ENCODE results near the gene JMJD1C.

JMJD1C gene

DNA sequence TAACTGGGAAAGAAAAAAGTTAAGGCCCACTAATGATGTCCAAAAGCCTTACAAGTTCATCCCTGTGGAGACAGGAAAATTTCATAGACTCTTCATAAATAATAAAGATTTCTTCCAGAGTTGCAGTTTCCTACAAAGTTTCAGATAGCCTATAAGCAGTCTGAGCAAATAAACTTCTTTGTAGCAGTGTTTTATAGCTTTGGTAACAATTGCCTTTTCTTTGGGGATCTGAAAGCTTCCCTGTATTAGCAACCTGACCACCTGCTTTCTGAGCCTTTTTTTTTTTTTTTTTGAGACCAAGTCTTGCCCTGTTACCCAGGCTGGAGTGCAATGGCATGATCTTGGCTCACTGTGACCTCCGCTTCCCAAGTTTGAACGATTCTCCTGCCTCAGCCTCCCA, 182.7 kb downstream of the JMJD1C start:
- TF ChIP-seq POLR2A (IDR thresholded peaks at IDR 0.05; ENCODE audit: low read depth, low read length): no peak
- no peak for FAIRE-seq
- no peak for DNase-seq (ENCODE audit: insufficient read length, low spot score)

DNA sequence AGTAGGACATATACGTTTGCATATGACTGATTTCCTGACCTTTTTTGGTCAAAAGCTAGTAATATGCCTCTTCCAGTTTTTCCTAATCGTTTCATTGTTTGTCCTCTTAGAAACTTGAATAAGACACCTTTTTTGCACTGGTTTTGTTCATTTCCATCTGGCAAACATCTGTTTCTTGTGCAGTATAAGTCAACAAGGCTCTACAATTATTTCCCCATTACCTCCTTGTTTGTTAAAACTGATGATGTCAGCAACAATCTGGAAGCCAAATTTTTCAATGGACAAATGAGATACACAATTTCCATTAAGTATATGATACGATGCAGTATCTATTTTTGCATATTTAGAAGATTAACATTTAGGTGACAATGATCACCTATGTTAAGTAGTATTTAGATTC, 183.8 kb downstream of the JMJD1C start:
- DNase-seq (ENCODE audit: insufficient read length, low spot score) (no peak), FAIRE-seq (no peak)
- TF ChIP-seq POLR2A (IDR thresholded peaks at IDR 0.05; ENCODE audit: low read depth, low read length): no peak

DNA sequence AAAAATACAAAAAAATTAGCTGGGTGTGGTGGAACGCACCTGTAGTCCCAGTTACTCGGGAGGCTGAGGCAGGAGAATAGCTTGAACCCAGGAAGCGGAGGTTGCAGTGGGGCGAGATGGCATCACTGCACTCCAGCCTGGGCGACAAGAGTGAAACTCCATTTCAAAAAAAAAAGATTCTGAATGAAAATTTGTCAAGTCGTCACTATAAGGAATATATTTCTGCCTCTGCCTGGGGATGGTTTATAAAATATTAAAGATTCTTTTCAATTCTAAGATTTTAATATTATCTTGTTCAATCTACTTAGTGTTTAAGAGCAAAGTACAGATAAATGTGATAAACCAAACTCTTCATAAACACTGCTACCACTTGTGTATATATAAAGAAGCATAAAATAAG, 185.4 kb downstream of the JMJD1C start:
- no peak for TF ChIP-seq POLR2A (IDR thresholded peaks at IDR 0.05; ENCODE audit: low read depth, low read length)
- FAIRE-seq (no peak), DNase-seq (ENCODE audit: insufficient read length, low spot score) (no peak)

DNA sequence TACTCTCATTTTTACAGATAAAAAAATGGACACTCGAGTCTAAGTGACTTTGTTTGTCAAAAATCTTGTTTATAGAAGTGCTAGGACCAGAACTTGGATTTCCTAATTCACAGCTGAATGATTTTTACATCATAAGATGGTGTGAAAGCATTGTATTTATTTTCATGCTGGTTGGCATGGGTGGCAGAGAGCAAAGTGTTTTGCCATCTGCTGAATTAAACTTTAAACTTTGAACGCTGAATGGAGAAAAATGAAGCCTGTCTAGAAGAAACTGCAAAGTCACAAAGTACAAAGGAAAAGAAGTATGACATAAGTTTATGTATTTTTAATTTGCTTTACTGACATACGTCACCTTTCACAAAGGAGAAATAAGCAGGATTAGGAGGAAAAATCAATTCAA, 190.7 kb downstream of the JMJD1C start:
- DNase-seq (ENCODE audit: insufficient read length, low spot score) (no peak), FAIRE-seq (peak; percentile 75)
- no peak for TF ChIP-seq POLR2A (IDR thresholded peaks at IDR 0.05; ENCODE audit: low read depth, low read length)

DNA sequence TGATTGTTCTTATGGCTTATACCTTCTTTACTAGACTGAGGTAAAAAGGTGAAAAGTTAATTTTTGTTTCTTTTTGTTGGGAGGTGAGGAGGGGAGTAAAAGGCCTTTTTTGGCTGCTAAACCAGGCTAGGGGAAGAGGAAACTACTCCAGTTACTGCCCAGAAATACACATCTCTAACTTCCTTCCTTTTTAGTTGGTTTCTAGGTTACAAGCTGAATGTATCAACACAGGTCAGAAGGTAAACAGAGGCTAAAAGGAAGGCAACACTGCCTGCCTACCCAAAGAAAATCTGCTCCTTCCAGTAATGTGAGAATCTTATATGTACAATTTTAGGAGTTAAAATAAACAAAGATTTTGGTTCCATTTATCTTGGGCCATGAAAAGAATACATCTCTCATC, 192.2 kb downstream of the JMJD1C start:
- TF ChIP-seq POLR2A (IDR thresholded peaks at IDR 0.05; ENCODE audit: low read depth, low read length): no peak
- peak; percentile 74 for FAIRE-seq
- no peak for DNase-seq (ENCODE audit: insufficient read length, low spot score)

DNA sequence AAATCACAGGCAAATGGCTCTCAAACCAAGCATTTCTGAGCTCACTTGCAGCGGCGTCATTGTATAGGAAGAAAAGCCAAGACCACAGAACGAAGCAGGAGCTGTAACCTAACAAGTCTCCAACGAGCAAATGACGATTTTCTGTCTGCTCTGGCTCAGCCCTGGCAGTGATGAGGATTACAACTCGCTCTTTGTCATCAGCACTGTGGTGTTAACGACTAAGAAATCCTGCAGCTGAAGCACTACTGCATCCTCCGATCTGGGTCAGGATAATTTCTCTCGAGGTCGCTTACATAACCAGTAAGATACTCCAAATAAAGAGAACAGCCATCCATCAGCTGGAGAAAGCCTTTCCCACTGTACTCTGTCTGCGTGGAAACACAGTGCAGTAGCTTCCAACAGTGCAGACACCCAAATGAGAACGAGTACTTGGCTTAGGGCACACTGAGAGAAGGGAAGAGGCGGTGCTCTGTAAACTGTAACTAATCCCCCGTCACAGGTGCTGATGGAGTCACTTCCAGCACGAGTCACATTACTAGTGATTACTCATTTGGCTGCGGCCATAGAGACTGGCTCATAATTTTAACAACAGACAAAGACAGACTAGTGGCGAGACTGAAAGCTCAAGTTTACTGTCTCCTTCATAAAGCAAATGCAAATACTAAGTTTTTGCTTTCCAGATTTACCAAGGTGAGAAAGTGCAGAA, 196.8 kb downstream of the JMJD1C start:
- FAIRE-seq: peak; percentile 100
- TF ChIP-seq POLR2A (IDR thresholded peaks at IDR 0.05; ENCODE audit: low read depth, low read length): peak; percentile 61
- DNase-seq (ENCODE audit: insufficient read length, low spot score): peak; percentile 57

DNA sequence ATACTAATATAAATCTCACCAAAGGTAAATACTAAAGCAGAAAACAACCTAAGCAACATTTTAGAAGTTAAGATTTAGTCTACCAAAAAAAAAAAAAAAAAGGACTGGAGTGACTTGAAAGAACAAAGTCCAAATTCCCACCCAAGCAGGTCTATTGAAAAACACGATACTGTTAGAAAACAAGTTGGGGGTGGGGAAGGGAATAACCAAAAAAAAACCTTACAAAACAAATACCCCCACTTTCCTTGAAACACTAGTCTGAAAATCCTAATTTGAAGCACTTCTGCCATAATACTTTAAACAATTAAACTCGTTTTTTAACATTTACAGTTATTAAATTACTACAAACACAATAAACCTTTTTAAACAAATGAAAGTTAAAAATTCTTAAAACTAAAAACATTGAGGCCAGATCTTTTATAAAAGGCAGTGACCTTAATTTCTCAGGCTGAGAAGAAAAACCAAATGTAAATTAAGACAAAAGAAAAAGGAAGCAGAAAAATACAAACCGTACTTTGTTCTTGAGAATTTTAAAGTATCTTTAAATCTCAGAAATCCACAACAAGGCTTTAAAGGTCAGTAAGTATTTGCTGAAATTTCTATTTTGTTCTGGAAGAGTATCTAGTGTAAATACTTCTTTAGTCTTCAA, 197.5 kb downstream of the JMJD1C start:
- TF ChIP-seq POLR2A (IDR thresholded peaks at IDR 0.05; ENCODE audit: low read depth, low read length): no peak
- DNase-seq (ENCODE audit: insufficient read length, low spot score) (no peak), FAIRE-seq (peak; percentile 70)

DNA sequence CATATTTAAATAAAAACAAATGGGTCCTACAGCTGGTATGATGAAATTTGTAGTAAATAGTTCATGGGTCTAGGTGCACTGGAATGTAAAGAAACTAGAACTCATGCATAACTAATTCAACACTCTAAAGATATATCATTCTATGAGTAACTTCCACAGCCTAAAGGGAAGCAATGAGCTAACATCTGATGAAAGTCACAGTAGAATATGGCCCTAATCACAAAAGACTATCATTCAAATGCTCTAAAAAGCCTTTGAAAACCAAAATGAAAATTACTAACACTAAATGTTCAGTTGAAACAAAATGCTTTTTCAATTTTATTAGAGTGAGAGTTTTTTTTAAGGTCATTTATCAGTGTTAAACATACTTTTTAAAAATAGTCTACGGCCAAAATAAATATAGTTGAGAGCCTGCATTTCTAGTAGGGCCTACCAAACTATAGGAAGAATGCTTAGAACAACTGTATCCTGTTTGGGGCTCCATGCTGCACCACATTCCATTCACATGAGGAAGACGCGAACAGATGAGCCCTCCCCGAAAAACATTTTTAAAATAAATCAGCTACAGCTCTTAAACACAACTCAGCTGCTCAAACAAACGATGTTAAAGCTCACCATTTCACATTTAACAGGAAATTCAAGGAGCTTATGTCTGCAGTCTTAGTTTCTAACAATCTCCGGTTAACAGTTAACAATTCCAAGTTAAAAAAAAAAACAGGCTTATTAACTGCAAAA, 198.2 kb downstream of the JMJD1C start:
- FAIRE-seq: peak; percentile 95
- peak; percentile 17 for DNase-seq (ENCODE audit: insufficient read length, low spot score)
- no peak for TF ChIP-seq POLR2A (IDR thresholded peaks at IDR 0.05; ENCODE audit: low read depth, low read length)

DNA sequence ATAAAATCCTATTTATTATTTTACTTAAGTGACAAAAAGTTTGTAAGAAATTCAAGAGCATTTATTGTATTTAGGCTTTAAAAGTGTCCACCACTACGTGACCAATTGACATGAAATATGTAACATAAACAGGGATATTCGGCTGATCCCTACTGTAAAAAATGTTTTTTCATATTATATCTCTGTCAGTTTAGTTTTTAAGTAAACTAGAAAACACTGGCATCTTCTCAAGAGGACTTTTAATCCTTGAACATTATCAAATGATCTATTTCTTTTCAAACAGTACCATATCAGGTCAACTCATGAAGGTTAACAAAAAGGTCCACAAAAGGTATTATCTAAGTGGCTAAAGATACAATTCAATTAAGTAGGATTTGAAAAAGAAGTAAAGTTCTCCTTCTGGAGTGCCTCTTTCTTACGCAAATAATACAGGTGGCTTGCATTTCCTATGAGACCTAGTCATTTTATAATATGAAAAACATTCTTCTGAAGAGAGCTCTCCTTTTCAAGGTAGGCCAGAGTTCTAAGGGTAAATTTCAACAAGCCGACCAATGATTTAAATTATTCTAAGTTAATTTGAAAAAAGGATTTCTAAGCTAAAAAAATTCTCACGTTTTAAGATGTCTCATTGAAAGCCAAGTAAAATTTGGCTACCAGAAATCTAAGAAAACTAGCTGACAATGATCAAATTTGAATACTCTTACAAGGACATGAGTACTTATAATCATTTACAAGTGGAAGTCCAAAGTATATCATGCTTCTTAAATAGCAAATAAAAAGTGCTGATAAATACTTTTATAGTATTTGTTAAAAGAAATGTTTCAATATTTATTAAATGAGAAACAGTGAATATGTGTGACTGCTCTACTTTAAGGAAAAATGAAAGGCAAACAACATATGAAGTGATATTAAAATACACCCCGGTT, 199.1 kb downstream of the JMJD1C start:
- DNase-seq (ENCODE audit: insufficient read length, low spot score) (no peak), FAIRE-seq (peak; percentile 50)
- TF ChIP-seq POLR2A (IDR thresholded peaks at IDR 0.05; ENCODE audit: low read depth, low read length): no peak

DNA sequence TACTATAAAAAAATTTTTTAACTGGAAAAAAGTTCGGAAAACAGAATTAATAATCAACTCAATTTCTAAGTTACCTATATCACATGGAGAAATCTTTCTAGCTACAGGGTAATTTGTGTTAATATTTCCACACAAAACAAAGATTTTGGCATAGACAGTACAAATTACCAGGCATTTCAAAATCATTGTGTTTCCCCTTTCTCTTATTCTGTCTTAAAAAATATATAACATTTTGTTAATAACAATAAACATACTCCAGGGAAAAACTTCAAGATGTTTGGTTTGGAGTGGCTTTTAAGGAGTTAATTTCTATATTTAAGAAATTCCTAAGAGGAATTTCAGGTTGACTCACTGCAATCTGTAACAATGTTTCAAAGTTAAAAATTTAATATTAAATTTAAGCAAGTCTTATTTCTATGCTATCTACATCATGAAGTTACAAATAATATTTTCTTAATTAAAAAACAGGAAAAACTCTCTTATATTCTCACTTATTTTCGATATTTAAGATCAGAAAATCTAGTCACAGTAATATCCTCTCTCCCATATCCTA, 200.0 kb downstream of the JMJD1C start:
- DNase-seq (ENCODE audit: insufficient read length, low spot score) (no peak), FAIRE-seq (no peak)
- no peak for TF ChIP-seq POLR2A (IDR thresholded peaks at IDR 0.05; ENCODE audit: low read depth, low read length)

DNA sequence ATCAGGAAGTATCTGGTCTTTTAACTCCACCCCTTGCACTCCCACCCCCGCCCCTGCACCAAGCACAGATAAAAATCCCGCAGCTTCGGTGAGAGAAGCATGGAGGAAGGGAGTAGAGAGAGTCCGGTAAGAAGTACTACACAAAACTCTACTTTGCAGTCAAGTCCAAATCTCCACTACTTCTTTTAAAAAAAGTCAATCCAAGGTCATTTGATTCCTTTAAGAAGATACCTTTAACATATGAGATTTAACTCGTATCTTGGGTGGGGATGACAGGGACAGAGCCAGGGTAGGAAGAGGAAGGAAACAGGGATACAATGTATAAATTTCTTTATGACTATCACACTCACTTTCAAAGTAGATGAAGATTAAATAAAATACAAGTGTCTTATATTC, 200.6 kb downstream of the JMJD1C start:
- TF ChIP-seq POLR2A (IDR thresholded peaks at IDR 0.05; ENCODE audit: low read depth, low read length): no peak
- FAIRE-seq (peak; percentile 90), DNase-seq (ENCODE audit: insufficient read length, low spot score) (no peak)

DNA sequence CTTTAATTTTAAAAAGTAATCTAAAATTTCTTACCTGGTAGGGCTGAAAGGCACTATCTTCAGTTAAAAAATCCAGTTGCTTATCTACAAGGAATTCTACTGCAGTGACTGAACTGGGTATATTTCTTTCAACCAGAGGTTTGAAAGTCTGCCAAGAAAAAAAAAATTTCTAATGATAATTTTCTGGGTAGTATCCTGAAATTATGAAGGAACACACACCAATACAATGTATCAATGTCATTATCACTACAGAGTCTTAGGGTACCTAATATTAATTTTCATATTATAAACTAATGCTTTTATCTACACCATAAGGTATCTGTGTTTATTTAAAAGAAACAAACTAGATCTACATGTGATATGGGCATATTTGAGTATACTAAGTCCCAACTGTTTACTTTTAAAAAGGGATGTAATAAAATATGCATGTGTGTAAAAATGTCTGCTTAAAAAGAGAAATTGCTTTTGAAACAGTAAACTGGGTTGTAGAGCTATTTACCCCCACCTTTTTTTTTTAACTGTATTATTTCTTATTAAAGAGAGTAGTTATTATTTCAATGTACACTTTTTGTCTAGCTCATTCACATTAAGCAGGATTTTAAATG, 201.1 kb downstream of the JMJD1C start:
- no peak for DNase-seq (ENCODE audit: insufficient read length, low spot score)
- FAIRE-seq: no peak
- TF ChIP-seq POLR2A (IDR thresholded peaks at IDR 0.05; ENCODE audit: low read depth, low read length): no peak
